IPS-NIHi7 (cell line): ENCODE results near the gene B4GALT1.

Source experiments
- DNase-seq: peaks from one replicate; pipeline ENCODE4 v3.0.0; 2012; ENCODE audit warnings: mixed read lengths; ENCODE audit errors: extremely low spot score

B4GALT1 gene

DNA sequence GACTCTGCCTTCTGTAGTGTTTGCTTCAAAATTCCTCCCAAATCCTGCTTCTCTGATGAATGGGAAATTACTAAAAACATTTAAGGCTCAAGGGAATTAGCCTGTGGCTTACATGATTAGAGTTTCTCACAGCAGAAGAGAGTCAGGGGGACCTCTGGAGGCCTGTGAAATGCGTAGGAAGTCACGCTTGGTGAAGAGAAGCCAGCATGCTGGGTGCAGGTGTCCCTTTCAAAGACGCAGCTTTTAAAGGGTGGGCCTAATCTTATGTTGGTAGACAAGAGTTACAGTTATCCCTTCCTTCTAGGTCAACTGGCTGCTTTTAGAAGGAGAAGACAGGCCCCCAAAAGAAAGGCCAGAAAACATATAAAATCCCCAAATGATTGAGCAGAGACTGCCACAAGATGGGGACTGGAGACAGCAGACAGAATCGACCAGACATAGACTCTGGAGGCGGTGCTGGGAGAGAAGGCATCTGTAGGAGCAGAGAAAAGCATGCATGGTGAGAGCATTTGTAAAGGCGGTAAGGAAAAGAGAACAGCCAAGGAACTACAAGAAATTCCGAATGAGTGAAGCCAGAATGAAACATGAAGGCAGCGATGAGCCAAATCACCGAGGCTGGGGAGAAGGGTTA is 42.3 kb downstream of the B4GALT1 start:
- DNase-seq: no peak

DNA sequence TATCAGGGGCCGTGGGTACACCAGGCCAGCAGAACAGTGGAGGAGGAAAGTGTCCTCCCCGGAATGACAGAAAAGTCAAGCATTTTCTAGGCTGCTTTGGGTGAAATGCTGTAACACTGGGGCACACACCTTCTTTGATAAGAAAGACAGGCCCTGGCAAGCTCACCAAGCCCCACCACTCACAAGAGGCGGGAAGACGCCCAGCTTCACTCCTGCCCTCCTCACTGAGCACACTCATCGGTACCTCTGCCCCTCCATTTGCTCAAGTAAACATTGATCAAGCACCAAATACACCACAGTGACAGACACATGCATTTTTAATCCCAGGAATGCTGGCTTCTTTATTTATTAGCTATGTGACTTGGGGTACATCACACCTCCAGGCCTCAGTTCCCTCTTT is 43.1 kb downstream of the B4GALT1 start:
- DNase-seq: no peak

DNA sequence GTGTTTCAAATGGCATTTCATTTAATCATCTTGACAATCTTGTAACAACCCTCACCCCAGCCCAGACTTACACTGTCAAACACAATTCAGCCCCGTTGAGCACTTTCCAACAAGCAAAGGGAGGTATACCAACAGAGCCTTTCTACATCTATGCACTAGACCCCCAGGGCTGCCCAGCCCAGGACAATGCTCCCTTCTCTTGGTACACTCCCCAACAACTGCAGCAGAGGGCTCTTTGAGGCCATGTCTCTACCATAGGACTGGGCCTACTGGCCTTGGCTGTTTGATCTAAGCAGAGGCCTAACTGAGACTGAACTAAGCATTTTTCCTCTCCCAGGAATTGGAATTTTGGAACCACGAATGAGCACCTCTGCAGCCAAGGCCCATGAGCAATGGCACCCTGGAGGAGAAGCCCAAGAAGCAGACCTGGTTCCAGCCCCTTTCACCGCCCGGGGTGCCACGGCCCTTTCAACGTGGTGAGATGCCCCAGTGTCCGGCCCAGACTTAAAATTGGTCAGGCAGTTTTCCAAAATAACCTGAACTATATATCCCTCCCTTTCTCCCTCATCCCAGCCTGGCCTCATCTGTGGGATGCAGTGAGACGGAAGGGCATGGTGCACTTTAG is 43.6 kb downstream of the B4GALT1 start:
- DNase-seq: no peak

DNA sequence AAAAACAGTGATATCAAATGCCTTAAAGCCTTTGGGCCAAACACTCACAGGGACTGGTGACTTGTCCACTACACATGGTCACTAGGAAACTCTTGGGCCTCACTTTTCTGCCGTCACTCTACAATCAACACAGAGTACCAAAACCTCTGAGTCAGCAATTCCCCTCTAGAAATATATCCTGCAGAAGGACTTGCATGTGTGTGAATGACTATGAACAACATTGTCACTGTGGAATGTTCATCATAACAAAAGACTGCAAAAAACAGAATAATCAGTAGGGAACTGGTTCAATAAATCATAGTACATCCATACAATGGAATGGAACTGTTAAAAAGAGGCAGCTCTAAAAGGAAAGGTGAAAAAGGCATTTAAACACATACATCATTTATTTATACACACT is 46.5 kb downstream of the B4GALT1 start:
- no peak for DNase-seq

DNA sequence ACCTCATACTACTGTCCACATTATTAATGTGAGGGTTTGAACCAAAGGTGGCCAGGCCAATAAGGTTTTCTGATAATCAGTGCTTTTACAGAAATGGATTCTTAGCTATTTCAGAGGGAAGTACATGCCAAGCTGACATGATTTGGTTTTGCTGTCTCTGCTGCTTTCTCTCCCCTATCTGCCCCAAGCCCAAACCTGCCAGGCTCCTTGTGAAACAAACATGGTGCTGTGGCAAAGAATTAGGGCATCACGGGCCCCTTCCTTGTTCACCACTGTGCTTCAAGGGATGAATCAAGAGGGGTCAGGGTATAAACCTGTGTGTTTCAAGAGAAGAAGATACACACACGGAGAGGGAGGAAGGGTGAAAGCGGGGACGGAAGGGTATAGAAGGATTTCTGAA is 49.3 kb downstream of the B4GALT1 start:
- DNase-seq: no peak

DNA sequence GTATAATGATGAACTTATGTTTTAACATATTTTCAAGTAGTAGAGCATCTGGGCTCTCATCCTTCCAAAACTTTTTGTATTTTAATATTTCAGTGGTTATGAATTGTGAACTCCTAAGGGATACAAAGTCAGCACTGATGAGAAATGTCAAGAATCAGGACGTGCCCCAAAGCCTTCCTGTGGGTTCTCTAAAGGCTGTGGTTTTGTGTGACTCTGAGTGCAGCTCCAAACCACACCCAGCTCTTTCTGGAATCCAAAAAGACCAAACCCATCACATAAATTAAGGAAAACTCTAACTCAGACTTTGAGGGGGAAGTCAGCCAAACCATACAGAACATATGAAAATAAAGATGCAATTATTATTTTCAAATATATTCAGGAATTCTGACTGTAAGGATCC is 49.8 kb downstream of the B4GALT1 start:
- no peak for DNase-seq

DNA sequence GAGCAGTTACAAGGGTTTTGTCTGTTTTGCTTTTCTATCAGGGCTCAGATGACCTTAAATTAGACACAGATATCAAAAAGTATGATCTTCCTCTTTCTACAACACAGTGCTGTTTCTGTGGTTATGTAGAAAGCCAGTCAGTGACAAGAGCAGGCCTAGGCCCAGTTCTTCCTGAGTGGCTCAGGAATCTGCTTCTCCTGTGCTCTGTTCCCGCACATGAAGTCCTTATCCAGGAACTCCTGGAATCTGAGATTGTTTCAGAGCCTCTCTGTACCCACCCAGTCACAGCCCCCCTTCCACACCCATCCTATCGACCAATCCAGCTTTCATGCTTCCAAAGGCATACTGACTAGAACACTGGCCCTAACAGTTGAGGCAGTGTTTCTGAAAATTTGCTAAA is 50.3 kb downstream of the B4GALT1 start:
- no peak for DNase-seq

DNA sequence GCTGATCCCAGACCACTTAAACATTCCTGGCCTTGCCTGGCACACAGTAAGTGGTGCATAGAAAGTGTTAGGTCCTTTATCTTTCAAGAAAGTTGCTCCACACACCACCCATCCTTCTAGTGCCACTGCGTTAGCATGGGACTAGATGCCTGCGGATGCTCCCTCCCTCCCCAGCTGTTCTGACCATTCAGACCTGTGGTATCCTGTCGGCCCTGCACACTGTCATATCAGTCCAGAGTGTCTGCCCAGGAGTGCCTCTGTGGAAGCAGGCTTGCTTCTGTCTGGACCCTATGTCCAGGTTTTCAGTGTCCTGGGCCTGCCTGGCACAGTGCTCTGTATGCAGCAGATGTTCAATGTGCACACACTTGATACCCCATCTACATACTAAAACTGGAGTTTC is 52.4 kb downstream of the B4GALT1 start:
- DNase-seq: no peak

DNA sequence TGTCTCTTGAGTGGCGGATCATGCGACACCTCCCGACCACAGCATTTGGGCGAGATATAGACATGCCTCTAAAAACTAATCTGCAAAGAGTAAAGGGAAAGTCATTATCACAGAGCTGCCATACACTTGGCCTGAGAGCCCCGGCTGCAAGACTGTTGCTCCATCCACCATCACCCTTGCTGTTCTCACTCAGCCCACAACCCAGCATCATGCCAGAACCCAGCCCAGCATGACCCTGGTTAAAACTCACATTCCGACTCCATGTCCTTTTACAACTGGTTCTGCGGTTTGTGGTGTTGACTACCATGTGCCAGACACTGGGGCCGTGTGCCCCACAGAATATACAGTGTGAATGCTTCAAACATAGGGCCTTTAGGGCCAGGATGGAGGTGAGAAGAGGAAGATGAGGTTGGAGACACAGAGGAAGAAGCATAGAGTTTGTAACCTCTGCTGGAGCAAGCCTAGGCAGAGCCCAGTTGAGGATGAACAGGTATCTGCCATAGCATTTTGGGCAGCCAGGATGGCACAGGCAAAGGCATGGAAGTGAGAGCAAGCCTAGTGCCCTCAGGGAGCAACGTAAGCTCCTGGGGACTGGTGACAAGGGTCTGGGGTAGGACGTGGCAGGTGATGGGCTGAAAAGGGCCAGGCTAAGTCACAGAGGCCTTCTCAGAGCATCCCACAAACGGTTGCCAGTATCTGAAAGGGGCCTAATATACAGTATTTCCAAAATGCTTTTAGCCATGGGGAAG is 53.2 kb downstream of the B4GALT1 start:
- no peak for DNase-seq

DNA sequence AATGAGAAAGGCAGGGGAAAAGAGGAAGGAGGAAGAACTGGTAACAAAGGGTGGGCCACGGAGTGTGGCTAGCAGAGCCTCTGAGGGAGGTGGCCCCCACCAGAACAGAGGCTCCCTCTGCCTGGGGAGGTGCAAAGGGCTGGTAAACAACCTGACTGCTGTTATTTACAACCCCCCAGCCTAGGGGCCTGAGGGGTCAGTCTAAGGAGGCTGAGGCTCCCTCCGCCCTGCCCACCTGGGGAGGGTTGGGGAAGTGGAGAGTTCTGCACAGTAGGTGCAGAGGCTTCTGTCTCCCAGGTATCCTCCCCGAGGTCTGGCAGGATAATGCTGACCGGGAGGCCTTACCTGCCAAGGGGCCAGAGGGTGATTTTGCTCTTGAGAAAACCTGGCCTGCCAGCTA is 55.0 kb downstream of the B4GALT1 start:
- no peak for DNase-seq

DNA sequence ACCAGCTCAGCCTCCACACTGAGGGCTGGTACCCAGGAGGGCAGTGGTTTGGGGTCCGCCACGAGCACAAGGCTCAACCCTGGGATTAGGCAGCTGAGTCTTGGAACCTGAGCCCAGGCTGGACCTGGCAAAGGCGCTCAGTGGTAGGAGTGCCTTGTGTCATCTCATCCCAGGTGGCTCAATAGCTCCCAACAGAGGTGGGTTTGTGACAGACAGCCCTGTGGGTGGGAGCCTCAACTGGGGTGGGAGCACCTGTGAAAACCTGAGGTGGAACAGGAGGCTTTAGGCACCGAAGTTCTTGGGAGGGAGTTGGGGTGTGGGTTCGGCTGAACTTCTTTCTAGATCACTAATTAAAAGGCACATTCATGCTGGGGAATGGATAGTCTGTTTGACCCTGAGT is 55.5 kb downstream of the B4GALT1 start:
- DNase-seq: peak; percentile 33

DNA sequence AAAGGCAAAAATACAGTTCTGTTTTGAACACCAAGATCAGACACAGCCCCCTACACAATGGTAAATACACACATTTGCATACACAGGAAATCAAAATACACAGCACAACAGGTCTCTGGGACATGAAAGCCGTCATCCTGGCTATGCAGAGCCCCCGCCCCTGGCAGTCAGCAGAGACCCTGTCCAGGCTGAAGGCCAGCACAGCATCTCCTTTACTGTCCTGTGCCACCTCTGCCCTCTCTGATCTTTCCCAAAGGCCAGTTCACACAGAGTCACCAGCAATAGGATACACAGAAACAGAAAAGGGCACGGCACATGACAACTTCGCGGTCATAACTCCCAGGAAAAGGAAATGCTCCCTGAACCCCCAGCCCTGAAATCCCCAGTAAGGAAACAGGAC is 56.5 kb downstream of the B4GALT1 start:
- DNase-seq: no peak

DNA sequence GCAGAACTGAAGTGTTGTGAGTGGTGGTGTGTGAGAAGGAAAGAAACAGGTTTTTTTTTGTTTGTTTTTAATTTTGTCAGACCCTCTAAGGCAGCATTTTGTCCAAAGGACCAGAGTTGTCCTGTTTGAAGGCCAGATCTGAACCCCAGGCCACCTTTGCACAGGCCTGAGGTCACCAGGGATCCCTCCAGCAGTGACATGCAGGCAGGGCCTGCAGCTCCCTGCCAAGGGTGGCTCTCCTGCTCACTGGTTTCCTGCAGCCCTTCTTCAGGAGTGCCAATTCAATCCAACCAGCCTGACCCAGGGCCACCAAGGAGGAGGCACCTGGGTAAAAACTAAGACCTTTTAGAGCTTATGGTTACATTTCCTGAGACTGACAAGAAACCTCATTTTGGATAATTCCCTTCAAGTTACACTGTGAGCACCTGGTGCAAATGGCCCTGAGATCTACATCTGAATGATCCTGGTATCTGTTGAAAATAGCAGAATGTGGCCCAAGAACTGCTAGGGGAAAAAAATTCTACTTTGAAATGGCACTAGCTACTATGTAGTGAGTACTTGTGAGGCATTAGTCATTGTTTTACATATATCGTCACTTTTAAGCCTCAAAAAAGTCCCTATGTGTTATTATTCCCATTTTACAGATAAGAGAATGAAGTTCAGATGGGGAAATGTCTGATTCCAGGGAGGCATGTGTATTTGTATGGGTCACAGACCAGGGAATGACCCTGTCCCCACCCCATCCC is 57.1 kb downstream of the B4GALT1 start:
- DNase-seq: no peak

DNA sequence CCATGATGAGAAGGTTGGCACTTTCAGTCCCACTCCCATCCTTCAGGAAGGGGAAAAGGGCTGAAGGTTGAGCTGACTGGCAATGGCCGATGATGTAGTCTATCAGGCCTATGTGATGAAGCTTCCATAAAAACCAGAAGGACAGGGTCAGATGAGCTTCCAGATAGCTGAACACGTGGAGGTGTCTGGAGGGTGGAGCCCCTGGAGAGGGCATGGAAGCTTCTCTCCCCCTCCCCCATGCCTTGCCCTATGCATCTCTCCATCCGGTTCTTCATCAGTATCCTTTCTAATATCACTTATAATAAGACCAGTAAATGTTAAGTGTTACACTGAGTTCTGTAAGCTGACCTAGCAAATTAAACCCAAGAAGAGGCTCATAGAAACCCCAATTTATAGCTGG is 58.0 kb downstream of the B4GALT1 start:
- no peak for DNase-seq

DNA sequence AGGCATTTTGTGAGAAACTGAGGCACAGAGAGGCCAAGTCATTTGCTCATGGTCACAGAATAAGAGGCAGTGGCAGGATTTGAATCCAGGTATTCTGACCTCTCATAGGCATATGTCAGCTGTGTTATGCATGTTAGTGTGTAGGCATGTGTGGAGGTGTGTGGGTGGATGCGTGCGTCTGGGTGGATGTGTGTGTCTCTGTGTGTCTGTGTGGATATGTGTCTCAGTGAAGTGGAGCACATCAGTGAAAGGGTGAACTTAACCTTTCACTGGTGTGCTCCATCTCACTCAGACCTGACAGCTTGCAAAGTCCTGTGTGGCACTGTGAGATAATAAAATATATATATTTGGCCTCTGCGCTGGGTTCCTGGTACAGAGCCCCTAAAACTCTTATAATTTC is 58.7 kb downstream of the B4GALT1 start:
- DNase-seq: no peak

DNA sequence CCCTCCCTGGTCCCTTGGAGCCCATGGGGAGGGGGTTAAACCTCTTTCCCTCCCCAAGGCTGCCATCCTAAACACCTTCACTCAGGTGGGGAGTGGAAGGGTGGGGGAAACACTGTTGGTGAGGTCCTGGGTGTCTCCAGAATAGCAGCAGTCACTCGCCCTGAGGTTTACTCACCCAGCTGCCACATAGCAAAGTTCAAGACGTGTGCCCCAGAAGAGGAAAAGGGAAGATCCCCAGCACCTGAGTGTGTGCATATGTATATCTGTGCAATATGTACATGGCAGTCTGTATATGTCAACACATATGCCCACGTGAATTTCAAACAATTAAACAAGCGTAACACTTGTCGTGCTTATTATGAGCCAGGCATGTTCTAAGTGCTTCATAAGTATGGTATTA is 59.4 kb downstream of the B4GALT1 start:
- DNase-seq: no peak

DNA sequence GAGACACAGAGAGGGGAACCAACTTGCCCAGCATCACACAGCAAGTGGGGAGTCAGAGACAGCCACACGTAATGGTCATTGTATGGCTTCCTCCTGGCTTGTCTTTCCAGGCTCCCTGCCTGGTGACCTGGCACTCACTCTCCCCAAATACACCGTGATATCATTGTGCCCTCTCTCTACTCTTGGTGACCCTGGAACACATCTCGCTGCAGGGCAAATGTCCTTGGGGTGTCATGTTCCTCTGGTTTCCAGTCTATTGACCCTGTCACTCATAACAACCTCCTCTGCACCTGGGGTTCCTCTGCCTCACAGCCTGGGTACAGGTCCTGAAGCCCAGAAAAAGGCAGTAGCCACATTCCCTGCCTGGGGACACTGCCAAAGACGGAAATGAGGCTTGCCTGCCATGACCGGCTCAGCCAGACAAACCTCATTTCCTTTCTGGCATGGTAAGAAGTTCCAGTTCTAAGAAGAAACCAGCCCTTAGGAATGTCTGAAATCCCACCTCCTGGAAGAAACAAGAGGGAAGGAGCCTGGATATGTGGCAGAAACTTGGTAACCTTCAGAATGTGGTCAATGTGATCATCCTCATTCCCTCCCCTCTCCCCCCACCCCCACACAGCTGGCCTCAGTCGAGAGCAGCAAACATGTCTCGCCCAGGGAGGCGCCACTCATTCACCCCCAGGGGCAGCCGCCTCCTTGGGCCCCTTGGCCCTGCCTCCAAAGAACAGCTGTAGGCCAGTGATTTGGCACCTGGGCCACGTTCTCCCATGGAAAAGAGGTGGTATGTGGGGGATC is 60.1 kb downstream of the B4GALT1 start:
- DNase-seq: peak; percentile 52

DNA sequence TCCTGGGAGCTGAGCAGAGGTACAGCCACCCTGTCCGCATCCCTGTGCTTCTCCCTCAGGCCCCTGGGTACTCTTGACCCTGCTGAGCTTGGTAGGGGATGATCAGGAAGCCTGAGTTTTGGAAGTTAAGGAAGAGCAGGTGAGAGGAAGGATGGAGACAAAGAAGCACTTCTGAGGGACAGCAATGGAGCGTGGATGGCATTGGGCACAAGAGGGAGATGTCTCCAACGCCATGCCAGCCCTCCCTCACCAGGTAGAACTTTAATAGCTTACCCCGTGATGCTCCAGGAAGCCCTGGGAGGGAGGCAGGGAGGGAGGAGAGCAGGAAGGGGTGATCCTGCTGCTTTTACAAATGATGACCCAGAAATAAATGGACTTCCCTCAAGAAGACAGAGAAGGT is 60.8 kb downstream of the B4GALT1 start:
- no peak for DNase-seq

DNA sequence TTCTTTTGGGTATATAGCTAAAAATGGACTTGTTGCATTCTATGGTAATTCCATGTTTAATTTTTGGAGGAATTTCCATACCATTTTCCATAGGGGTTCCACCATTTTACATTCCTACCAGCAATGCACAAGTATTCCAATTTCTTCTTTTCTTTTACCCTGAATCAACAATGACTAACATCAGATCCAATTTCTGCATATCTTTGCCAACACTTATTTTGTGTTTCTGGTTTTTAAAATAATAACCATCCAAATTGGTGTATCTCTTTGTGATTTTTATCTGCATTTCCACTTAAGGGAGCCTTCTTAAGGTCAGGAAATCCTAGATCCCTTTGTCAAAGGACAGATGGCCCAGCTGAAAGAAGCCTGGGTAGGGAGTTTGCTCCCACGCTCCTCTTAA is 61.2 kb downstream of the B4GALT1 start:
- no peak for DNase-seq

DNA sequence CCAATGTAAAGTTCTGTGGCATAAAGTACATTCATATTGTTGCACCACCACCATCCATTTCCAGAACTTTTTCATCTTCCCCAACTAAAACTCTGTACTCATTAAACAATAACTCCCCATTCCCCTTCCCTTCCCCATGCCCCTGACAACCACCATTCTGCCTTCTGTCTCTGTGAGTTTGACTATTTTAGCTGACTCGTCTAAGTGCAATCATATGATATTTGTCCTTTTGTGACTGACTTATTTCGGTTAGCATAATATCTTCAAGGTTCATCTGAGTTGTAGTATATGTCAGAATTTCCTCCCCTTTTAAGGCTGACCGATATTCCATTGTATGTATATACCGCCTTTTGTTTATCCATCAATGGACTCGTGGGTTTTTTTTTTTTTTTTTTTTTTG is 61.6 kb downstream of the B4GALT1 start:
- DNase-seq: no peak

DNA sequence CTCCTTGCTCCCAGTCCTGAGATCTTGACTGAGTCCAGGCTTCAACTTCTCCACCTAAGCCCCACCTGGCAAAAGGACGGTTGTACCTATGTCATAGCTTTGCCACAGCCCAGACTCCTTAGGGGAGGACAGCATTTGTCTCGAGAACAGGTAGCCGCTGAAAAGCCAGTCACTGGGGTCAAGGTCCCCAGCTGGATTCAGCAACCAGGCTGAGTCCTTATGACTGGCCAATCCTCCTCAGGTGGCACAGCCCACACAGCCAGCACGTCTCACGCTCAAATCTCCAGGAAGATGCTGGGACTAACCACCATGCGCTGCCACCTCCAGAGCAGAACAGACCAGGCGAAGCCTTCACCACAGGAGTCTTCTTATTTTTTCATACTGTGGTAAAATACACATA is 62.7 kb downstream of the B4GALT1 start:
- DNase-seq: no peak
